H9 (cell line): ENCODE results near the gene CCDC169. TPM values are rescaled to one million over a fixed set of nuclear protein-coding genes. Genes with fewer than 3 reads are reported as not detected.

ENCODE experiments used
- DNase-seq: peaks from one replicate; pipeline ENCODE4 v3.0.0-alpha.2; 2017
- H2AFZ ChIP-seq: one replicate; pipeline ENCODE4 v1.6.1; 2013; ENCODE audit warnings: mild to moderate bottlenecking, low read length, control low read depth, moderate library complexity
- H2AK5ac ChIP-seq: 2 replicates; pipeline ENCODE4 v1.6.1; 2013; ENCODE audit warnings: low read length, control low read depth, mixed read lengths; ENCODE audit not compliant: insufficient read length
- H2BK120ac ChIP-seq: one replicate; pipeline ENCODE4 v1.6.1; 2013; ENCODE audit warnings: low read depth, mild to moderate bottlenecking, low read length, control low read depth, inconsistent platforms; ENCODE audit not compliant: poor library complexity, severe bottlenecking
- H2BK12ac ChIP-seq: 2 replicates; pipeline ENCODE4 v1.6.1; 2013; ENCODE audit warnings: low read length, control low read depth, mixed read lengths, low read depth; ENCODE audit not compliant: insufficient read length
- H2BK15ac ChIP-seq: 2 replicates; pipeline ENCODE4 v1.6.1; 2013; ENCODE audit warnings: low read depth, low read length, control low read depth
- H2BK20ac ChIP-seq: one replicate; pipeline ENCODE4 v1.6.1; 2013; ENCODE audit warnings: low read depth, mild to moderate bottlenecking, low read length, control low read depth, inconsistent platforms; ENCODE audit not compliant: poor library complexity, severe bottlenecking
- H2BK5ac ChIP-seq: 2 replicates; pipeline ENCODE4 v1.6.1; 2013; ENCODE audit warnings: low read length, control low read depth, mixed read lengths; ENCODE audit not compliant: insufficient read length
- H3K14ac ChIP-seq: 2 replicates; pipeline ENCODE4 v1.6.1; 2013; ENCODE audit warnings: low read length, control low read depth; ENCODE audit not compliant: insufficient read depth
- H3K18ac ChIP-seq: 2 replicates; pipeline ENCODE4 v1.6.1; 2013; ENCODE audit warnings: low read depth, mild to moderate bottlenecking, mixed read lengths, low read length, control low read depth; ENCODE audit not compliant: insufficient read length
- H3K23ac ChIP-seq: 2 replicates; pipeline ENCODE4 v1.6.1; 2013; ENCODE audit warnings: low read length, control low read depth, mixed read lengths, low read depth; ENCODE audit not compliant: insufficient read length
- H3K23me2 ChIP-seq: 2 replicates; pipeline ENCODE4 v1.6.1; 2013; ENCODE audit warnings: low read depth, mild to moderate bottlenecking, mixed read lengths, low read length, control low read depth; ENCODE audit not compliant: insufficient read length, poor library complexity, severe bottlenecking
- H3K27ac ChIP-seq: 2 replicates; pipeline ENCODE4 v1.5.1; 2013; ENCODE audit warnings: low read length, control low read depth, mixed read lengths, low read depth; ENCODE audit not compliant: insufficient read length
- H3K27me3 ChIP-seq: 2 replicates; pipeline ENCODE4 v1.6.1; 2013; ENCODE audit warnings: low read length, control low read depth, inconsistent platforms; ENCODE audit not compliant: insufficient read depth
- H3K4ac ChIP-seq: 2 replicates; pipeline ENCODE4 v1.6.1; 2013; ENCODE audit warnings: low read depth, mild to moderate bottlenecking, control low read depth, inconsistent platforms, low read length, moderate library complexity
- H3K4me1 ChIP-seq: 2 replicates; pipeline ENCODE4 v1.6.1; 2013; ENCODE audit warnings: low read length, control low read depth, inconsistent platforms; ENCODE audit not compliant: insufficient read depth
- H3K4me2 ChIP-seq: 2 replicates; pipeline ENCODE4 v1.6.1; 2013; ENCODE audit warnings: low read length, control low read depth, mixed read lengths; ENCODE audit not compliant: insufficient read length, insufficient read depth
- H3K56ac ChIP-seq: 2 replicates; pipeline ENCODE4 v1.6.1; 2013; ENCODE audit warnings: low read depth, mild to moderate bottlenecking, mixed read lengths, low read length, control low read depth; ENCODE audit not compliant: insufficient read length
- H3K79me1 ChIP-seq: 2 replicates; pipeline ENCODE4 v1.6.1; 2013; ENCODE audit warnings: low read depth, mild to moderate bottlenecking, moderate library complexity, low read length, control low read depth, inconsistent platforms; ENCODE audit not compliant: insufficient read depth, poor library complexity, severe bottlenecking
- H3K79me2 ChIP-seq: 2 replicates; pipeline ENCODE4 v1.6.1; 2013; ENCODE audit warnings: low read length, control low read depth, inconsistent platforms; ENCODE audit not compliant: insufficient read depth
- H3K9ac ChIP-seq: 2 replicates; pipeline ENCODE4 v1.6.1; 2013; ENCODE audit warnings: low read length, control low read depth, mixed read lengths; ENCODE audit not compliant: insufficient read length; ENCODE audit errors: extremely low read depth
- H3K9me3 ChIP-seq: one replicate; pipeline ENCODE4 v1.6.1; 2013; ENCODE audit warnings: low read depth, low read length, inconsistent platforms; ENCODE audit not compliant: control insufficient read depth
- H3T11ph ChIP-seq: one replicate; pipeline ENCODE4 v1.6.1; 2013; ENCODE audit warnings: mild to moderate bottlenecking, low read length, control low read depth, inconsistent platforms
- H4K20me1 ChIP-seq: one replicate; pipeline ENCODE4 v1.6.1; 2013; ENCODE audit not compliant: control insufficient read depth, insufficient read length, insufficient read depth
- H4K5ac ChIP-seq: 2 replicates; pipeline ENCODE4 v1.6.1; 2013; ENCODE audit warnings: low read depth, mild to moderate bottlenecking, mixed read lengths, low read length, control low read depth; ENCODE audit not compliant: insufficient read length
- H4K8ac ChIP-seq: replicated peaks from 2 replicates; pipeline ENCODE4 v1.6.1; 2013; ENCODE audit warnings: low read length, control low read depth, mixed read lengths, low read depth; ENCODE audit not compliant: insufficient read length
- H4K91ac ChIP-seq: 2 replicates; pipeline ENCODE4 v1.6.1; 2013; ENCODE audit warnings: low read depth, mild to moderate bottlenecking, moderate library complexity, mixed read lengths, low read length, control low read depth; ENCODE audit not compliant: insufficient read length
- H3K27ac Mint-ChIP-seq, 3 experiments: 2 replicates in 2 of 3; 3 replicates in 1 of 3; pipeline ENCODE4 v1.8.0; 2020 to 2021; ENCODE audit warnings: mixed read lengths in 3 of 3, mild to moderate bottlenecking in 1 of 3, moderate library complexity in 1 of 3
- H3K27me3 Mint-ChIP-seq: 2 replicates; pipeline ENCODE4 v1.8.0; 2021; ENCODE audit warnings: low read depth, mild to moderate bottlenecking, moderate library complexity, mixed read lengths
- H3K36me3 Mint-ChIP-seq, 3 experiments: 2 replicates in 2 of 3; 3 replicates in 1 of 3; pipeline ENCODE4 v1.8.0; 2020 to 2021; ENCODE audit warnings: low read depth in 3 of 3, mixed read lengths in 3 of 3; ENCODE audit not compliant: insufficient read depth in 1 of 3
- H3K4me1 Mint-ChIP-seq, 2 experiments: 2 replicates each; pipeline ENCODE4 v1.8.0; 2020; ENCODE audit warnings: mixed read lengths in 2 of 2
- H3K4me3 Mint-ChIP-seq, 2 experiments: 2 replicates in 1 of 2; 3 replicates in 1 of 2; pipeline ENCODE4 v1.8.0; 2020 to 2021; ENCODE audit warnings: mild to moderate bottlenecking in 2 of 2, mixed read lengths in 2 of 2, moderate library complexity in 1 of 2
- H3K9me3 Mint-ChIP-seq, 2 experiments: 2 replicates in 1 of 2; 3 replicates in 1 of 2; pipeline ENCODE4 v1.8.0; 2020; ENCODE audit warnings: mild to moderate bottlenecking in 2 of 2, mixed read lengths in 2 of 2, moderate library complexity in 1 of 2
- WGBS: extraction: QIAGEN DNeasy Blood & Tissue Kit; methylation state at CpG from one replicate; pipeline ENCODE4 v1.1.7; 2013; ENCODE audit warnings: missing lambda C conversion rate, low lambda C conversion rate, mixed read lengths; ENCODE audit not compliant: insufficient read length; ENCODE audit errors: extremely low coverage; 5-methylcytosine and 5-hydroxymethylcytosine counted together
- total RNA-seq: library from RNA; stranded (reverse); gene quantifications from 2 replicates; pipeline ENCODE4 v1.2.1, GENCODE V29; 2021
- TF ChIP-seq, protein P1 (sequence below): fragments of 200-600 bp; sonication (generic); conservative IDR thresholded peaks from 3 replicates; pipeline ENCODE4 v1.8.0; 2021; ENCODE audit warnings: antibody characterized with exemption, mild to moderate bottlenecking

Gene CCDC169
- total RNA-seq, 1 experiment from 2014 or later: 19.1 TPM

GRCh38 chr13:36323951-36324566 is 26.4 kb upstream of the CCDC169 start:
- Histone ChIP-seq H3T11ph (no peak overlapping the region), H2BK120ac (no peak overlapping the region), H3K4me1 (peaks cover 17% of the 10 kb centered on the region), H3K79me2 (no peaks in the 10 kb centered on the region), H3K4me2 (no peak overlapping the region), H4K20me1 (no peaks in the 10 kb centered on the region), H3K9me3 (no peaks in the 10 kb centered on the region), H3K27ac (peak overlapping the region; percentile 85), H3K27me3 (no peaks in the 10 kb centered on the region), H3K18ac (no peak overlapping the region), H4K8ac (no peak overlapping the region), H2BK12ac (peak overlapping the region; percentile 62), H4K91ac (peak overlapping the region; percentile 76), H3K79me1 (no peaks in the 10 kb centered on the region), H2BK20ac (no peak overlapping the region), H3K4ac (no peak overlapping the region), H4K5ac (no peak overlapping the region), H2BK15ac (no peak overlapping the region), H2BK5ac (no peak overlapping the region), H3K9ac (no peak overlapping the region), H2AFZ (no peak overlapping the region), H3K14ac (no peak overlapping the region), H2AK5ac (no peak overlapping the region), H3K23ac (no peak overlapping the region), H3K56ac (no peak overlapping the region), H3K23me2 (no peaks in the 10 kb centered on the region)
- Mint-ChIP-seq H3K27ac (peak overlapping the region in 2 of 3 experiments; percentile 36 to 87; a peak in 3 of 7 replicates), H3K4me1 (peaks cover 34 to 59% of the 10 kb centered on the region in 2 experiments), H3K36me3 (peaks cover 26 to 71% (median 32%) of the 10 kb centered on the region in 3 experiments), H3K4me3 (no peak overlapping the region), H3K9me3 (peaks cover 0 to 9% of the 10 kb centered on the region in 2 experiments; a peak in 2 of 5 replicates), H3K27me3 (no peaks in the 10 kb centered on the region)
- TF ChIP-seq, protein P1, sequence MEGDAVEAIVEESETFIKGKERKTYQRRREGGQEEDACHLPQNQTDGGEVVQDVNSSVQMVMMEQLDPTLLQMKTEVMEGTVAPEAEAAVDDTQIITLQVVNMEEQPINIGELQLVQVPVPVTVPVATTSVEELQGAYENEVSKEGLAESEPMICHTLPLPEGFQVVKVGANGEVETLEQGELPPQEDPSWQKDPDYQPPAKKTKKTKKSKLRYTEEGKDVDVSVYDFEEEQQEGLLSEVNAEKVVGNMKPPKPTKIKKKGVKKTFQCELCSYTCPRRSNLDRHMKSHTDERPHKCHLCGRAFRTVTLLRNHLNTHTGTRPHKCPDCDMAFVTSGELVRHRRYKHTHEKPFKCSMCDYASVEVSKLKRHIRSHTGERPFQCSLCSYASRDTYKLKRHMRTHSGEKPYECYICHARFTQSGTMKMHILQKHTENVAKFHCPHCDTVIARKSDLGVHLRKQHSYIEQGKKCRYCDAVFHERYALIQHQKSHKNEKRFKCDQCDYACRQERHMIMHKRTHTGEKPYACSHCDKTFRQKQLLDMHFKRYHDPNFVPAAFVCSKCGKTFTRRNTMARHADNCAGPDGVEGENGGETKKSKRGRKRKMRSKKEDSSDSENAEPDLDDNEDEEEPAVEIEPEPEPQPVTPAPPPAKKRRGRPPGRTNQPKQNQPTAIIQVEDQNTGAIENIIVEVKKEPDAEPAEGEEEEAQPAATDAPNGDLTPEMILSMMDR: no peak
- WGBS: no CpG with 5 or more reads among the region's 1 CpG
- no peak for DNase-seq
